HL-60 (cell line): ENCODE data around the gene C10orf105.

Experiments
- DNase-seq, 2 experiments: peaks; one replicate each; pipeline ENCODE4 v3.0.0-alpha.2; 2010 to 2020; ENCODE audit warnings: low read depth in 1 of 2, low spot score in 1 of 2
- H3K27ac ChIP-seq: fragments of 250-450 bp; sonication (Bioruptor Pico); replicated peaks from 2 replicates; pipeline ENCODE4 v1.5.1; 2020; ENCODE audit warnings: mild to moderate bottlenecking, moderate library complexity
- H3K27me3 ChIP-seq: fragments of 250-450 bp; sonication (Bioruptor Pico); 2 replicates; pipeline ENCODE4 v1.5.1; 2021; ENCODE audit warnings: mild to moderate bottlenecking, moderate library complexity; ENCODE audit not compliant: insufficient read depth, poor library complexity, severe bottlenecking
- H3K4me3 ChIP-seq: replicated peaks from 2 replicates; pipeline ENCODE4 v1.5.1; 2011; ENCODE audit warnings: mild to moderate bottlenecking, control low read depth, low read length; ENCODE audit not compliant: insufficient read depth
- GABPA ChIP-seq: IDR thresholded peaks from 2 replicates; pipeline ENCODE4 v1.6.1; 2012; ENCODE audit warnings: low read depth
- POLR2AphosphoS5 ChIP-seq: IDR thresholded peaks from 2 replicates; pipeline ENCODE4 v1.6.1; 2012; ENCODE audit warnings: low read depth
- SPI1 ChIP-seq: IDR thresholded peaks from 2 replicates; pipeline ENCODE4 v1.6.1; 2012; ENCODE audit warnings: low read depth, mild to moderate bottlenecking, borderline replicate concordance
- TF ChIP-seq, protein P1 (sequence below): IDR thresholded peaks from one replicate; pipeline ENCODE4 v1.5.1; 2011; ENCODE audit warnings: low read length, control low read depth, inconsistent platforms; ENCODE audit not compliant: insufficient read depth
- TF ChIP-seq, protein P2 (sequence below): IDR thresholded peaks from 2 replicates; pipeline ENCODE4 v1.6.1; 2012; ENCODE audit warnings: low read depth; ENCODE audit not compliant: insufficient replicate concordance

Gene C10orf105

DNA sequence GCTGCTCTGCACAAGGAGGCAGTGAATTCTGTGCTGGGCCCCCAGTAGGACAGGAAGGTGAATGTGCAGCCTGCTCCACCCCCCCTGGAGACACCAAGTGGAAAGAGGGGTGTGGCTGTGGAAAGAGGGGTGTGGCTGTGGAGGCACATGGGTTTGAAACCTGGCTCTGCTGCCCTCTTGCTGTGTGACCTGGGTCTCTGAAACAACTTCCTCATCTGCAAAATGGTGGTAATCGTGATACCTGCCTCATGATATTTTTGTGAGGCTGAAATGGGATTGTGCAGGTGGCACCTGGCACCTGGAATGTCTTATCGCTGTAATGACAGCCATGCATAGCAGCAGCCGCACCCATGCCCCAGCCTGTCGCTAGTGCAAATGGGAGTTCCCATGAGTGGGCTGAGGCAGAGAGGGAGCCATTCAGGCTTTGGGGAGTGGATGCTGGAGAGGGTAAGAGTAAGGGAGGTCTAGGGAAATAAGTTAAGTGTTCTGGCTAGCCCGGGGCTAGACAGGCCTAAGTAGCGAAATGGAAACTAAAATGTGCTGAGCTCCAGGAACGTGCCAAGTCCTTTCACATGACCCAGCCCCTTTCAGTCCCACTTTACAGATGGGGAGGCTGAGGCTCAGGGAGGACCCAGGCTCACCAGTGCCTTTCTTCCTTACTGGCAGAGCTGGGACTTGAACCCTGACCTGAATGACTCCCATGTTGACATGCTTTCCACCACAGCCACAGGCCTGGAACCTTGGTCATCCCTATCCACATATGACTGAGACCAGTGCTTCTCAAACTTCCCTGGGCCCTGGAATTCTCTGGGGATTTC, 35.0 kb downstream of the C10orf105 start:
- H3K27me3 ChIP-seq: no peaks in the 10 kb centered on the region
- H3K4me3 ChIP-seq: no peak overlapping the region
- TF ChIP-seq, protein P1, sequence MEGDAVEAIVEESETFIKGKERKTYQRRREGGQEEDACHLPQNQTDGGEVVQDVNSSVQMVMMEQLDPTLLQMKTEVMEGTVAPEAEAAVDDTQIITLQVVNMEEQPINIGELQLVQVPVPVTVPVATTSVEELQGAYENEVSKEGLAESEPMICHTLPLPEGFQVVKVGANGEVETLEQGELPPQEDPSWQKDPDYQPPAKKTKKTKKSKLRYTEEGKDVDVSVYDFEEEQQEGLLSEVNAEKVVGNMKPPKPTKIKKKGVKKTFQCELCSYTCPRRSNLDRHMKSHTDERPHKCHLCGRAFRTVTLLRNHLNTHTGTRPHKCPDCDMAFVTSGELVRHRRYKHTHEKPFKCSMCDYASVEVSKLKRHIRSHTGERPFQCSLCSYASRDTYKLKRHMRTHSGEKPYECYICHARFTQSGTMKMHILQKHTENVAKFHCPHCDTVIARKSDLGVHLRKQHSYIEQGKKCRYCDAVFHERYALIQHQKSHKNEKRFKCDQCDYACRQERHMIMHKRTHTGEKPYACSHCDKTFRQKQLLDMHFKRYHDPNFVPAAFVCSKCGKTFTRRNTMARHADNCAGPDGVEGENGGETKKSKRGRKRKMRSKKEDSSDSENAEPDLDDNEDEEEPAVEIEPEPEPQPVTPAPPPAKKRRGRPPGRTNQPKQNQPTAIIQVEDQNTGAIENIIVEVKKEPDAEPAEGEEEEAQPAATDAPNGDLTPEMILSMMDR: peak; percentile 4
- TF ChIP-seq, protein P2, sequence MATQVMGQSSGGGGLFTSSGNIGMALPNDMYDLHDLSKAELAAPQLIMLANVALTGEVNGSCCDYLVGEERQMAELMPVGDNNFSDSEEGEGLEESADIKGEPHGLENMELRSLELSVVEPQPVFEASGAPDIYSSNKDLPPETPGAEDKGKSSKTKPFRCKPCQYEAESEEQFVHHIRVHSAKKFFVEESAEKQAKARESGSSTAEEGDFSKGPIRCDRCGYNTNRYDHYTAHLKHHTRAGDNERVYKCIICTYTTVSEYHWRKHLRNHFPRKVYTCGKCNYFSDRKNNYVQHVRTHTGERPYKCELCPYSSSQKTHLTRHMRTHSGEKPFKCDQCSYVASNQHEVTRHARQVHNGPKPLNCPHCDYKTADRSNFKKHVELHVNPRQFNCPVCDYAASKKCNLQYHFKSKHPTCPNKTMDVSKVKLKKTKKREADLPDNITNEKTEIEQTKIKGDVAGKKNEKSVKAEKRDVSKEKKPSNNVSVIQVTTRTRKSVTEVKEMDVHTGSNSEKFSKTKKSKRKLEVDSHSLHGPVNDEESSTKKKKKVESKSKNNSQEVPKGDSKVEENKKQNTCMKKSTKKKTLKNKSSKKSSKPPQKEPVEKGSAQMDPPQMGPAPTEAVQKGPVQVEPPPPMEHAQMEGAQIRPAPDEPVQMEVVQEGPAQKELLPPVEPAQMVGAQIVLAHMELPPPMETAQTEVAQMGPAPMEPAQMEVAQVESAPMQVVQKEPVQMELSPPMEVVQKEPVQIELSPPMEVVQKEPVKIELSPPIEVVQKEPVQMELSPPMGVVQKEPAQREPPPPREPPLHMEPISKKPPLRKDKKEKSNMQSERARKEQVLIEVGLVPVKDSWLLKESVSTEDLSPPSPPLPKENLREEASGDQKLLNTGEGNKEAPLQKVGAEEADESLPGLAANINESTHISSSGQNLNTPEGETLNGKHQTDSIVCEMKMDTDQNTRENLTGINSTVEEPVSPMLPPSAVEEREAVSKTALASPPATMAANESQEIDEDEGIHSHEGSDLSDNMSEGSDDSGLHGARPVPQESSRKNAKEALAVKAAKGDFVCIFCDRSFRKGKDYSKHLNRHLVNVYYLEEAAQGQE: no peak
- peak; percentile 47 to 55 for DNase-seq
- no peak overlapping the region for H3K27ac ChIP-seq

DNA sequence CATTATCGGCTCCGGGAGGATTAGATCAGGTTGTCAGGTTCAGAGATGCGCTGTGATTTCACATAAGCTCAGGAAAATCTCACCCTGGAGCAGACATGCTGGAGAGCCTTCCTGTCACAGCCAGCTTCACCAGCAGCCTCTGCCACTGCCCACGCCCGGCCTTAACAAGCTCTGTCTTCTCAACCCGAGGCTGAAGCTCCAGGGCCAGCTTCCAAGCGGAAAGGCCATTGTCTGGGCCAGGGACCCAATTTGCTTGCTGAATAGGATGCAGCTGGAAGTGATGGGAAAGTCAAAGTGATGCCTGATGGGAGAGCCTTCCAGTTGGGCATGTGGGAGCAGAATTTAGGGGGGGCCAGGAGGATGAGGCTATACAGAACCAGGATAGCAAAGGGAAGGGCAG, 36.3 kb downstream of the C10orf105 start:
- no peak overlapping the region for H3K4me3 ChIP-seq

DNA sequence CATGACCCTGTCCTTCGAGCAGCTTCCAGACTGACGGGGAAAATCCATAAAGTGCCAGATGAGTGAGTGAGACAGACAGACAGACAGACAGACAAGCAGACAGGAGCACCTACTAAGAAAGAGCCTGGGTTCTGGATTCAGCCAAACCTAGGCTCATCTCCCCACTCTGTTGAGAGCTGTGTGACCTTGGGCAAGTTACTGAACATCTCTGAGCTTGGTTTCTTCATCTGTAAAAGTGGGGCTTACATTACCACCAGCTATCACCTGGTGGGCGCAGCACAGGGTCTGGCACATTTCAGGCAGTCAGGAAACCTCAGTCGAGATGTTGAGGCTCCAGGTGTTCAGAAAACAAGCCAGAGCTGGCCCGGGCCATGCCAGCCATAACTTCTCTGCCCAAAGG, 37.6 kb downstream of the C10orf105 start:
- Histone ChIP-seq H3K4me3 (no peak overlapping the region), H3K27me3 (no peaks in the 10 kb centered on the region), H3K27ac (no peak overlapping the region)
- TF ChIP-seq SPI1 (no peak), GABPA (no peak), POLR2AphosphoS5 (no peak)
- TF ChIP-seq, protein P2: no peak
- TF ChIP-seq, protein P1: no peak
- DNase-seq: no peak

More for the DNA sequence above, 36.3 kb downstream of the C10orf105 start:
- Histone ChIP-seq H3K27ac (no peak overlapping the region), H3K27me3 (no peaks in the 10 kb centered on the region)
- TF ChIP-seq POLR2AphosphoS5 (no peak), SPI1 (no peak), GABPA (no peak)
- TF ChIP-seq, protein P1: no peak
- TF ChIP-seq, protein P2: no peak
- DNase-seq: no peak
